Epithelial cell of esophagus (primary cell): ENCODE results near the gene ZNF790.
A peak's percentile ranks its signal among the peaks of the same experiment; 100 is the strongest.

Source experiments
- DNase-seq: peaks from one replicate; pipeline ENCODE4 v3.0.0; 2010; ENCODE audit warnings: low read depth
- H3K4me3 ChIP-seq: 2 replicates; pipeline ENCODE4 v1.5.1; 2011; ENCODE audit warnings: mild to moderate bottlenecking, low read length, control low read depth
- TF ChIP-seq, protein P1 (sequence below): IDR thresholded peaks from 2 replicates; pipeline ENCODE4 v1.5.1; 2011; ENCODE audit warnings: low read depth, mild to moderate bottlenecking, low read length, control low read depth, inconsistent platforms; ENCODE audit not compliant: insufficient read depth; ENCODE audit errors: missing control alignments

Gene ZNF790

DNA sequence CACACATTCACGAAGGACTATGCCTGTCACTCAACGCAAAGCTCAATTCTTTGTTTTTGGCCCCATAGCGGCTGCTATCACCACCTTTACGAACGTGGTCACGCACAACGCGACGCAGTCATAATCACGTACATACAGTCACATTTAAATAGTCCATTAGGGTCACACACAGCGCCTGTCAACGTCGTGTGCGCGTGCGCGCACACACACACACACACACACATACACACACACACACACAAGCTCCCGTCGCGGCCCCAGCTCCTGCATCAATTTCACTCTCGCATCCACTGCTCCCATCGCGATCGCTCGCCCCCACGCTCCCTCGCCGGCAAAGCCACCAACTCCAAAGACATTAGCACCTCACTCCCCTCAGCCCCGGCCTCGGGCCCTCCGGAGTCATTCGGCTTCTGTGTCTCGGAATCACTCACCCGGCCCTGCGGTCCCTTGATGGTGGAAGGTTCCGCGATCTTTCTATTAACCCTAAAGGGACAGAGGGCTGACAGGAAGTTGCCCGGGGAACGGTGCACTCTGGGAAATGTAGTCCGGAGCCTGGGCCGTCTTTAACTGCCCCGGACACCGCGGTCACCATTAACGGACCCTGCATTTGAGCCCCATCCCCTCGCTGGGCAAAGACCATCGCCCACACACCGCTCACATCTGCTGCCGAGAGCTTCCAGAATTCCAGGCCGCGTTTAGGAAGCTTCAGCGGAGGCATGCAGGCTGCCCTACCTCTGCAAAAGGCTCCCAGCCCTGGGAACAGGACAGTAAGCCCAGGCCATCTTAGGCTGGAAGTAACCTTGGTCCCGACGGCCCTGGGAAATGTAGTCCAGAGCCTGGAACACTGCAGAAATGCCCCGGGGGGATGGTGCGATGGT, at the start of gene ZNF790:
ZNF790 (minus strand) TSS at position 482 of the 878 bp plus-strand sequence. CDS start 12,768 bp downstream, outside the sequence.
- peak within 1 kb of the TSS; percentile 79 for H3K4me3 ChIP-seq
- peak; percentile 91 for DNase-seq
- TF ChIP-seq, protein P1, sequence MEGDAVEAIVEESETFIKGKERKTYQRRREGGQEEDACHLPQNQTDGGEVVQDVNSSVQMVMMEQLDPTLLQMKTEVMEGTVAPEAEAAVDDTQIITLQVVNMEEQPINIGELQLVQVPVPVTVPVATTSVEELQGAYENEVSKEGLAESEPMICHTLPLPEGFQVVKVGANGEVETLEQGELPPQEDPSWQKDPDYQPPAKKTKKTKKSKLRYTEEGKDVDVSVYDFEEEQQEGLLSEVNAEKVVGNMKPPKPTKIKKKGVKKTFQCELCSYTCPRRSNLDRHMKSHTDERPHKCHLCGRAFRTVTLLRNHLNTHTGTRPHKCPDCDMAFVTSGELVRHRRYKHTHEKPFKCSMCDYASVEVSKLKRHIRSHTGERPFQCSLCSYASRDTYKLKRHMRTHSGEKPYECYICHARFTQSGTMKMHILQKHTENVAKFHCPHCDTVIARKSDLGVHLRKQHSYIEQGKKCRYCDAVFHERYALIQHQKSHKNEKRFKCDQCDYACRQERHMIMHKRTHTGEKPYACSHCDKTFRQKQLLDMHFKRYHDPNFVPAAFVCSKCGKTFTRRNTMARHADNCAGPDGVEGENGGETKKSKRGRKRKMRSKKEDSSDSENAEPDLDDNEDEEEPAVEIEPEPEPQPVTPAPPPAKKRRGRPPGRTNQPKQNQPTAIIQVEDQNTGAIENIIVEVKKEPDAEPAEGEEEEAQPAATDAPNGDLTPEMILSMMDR: no peak

DNA sequence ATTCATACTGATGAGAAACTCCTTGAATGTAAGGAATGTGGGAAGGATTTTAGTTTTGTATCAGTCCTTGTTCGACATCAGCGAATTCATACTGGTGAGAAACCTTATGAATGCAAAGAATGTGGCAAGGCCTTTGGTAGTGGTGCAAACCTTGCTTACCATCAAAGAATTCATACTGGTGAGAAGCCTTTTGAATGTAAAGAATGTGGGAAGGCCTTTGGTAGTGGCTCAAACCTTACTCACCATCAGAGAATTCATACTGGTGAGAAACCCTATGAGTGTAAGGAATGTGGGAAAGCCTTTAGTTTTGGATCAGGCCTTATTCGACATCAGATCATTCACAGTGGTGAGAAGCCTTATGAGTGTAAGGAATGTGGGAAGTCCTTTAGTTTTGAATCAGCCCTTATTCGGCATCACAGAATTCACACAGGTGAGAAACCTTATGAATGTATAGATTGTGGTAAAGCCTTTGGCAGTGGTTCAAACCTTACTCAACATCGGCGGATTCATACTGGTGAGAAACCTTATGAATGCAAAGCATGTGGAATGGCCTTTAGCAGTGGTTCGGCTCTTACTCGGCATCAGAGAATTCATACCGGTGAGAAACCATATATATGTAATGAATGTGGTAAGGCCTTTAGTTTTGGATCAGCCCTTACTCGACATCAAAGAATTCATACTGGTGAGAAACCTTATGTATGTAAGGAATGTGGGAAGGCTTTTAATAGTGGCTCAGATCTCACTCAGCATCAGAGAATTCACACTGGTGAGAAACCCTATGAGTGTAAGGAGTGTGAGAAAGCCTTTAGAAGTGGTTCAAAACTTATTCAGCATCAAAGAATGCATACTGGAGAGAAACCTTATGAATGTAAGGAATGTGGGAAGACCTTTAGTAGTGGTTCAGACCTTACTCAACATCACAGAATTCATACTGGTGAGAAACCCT, 39.1 kb upstream of the ZNF790 start:
- TF ChIP-seq, protein P1: no peak
- H3K4me3 ChIP-seq: no peak overlapping the region
- DNase-seq: no peak

DNA sequence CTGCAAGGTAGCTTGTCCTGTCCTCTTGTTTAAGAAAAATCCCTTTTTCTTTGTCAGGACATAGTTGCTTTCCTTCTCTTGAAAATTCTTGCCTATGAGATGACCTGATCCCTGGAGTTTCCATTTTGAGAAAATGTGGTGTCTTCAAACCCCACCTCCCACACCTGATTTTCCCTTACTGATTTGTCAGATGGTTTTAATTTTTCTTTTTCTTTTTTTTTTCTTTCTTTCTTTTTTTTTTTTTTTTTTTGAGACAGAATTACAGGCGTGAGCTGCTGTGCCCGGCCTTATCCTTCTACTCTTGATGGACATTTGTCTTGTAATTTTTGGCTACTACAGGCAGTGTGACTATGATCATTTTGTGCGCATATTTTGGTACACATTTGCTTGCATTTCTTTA, 13.7 kb upstream of the ZNF790 start:
- DNase-seq: no peak
- no peak overlapping the region for H3K4me3 ChIP-seq
- TF ChIP-seq, protein P1: no peak

DNA sequence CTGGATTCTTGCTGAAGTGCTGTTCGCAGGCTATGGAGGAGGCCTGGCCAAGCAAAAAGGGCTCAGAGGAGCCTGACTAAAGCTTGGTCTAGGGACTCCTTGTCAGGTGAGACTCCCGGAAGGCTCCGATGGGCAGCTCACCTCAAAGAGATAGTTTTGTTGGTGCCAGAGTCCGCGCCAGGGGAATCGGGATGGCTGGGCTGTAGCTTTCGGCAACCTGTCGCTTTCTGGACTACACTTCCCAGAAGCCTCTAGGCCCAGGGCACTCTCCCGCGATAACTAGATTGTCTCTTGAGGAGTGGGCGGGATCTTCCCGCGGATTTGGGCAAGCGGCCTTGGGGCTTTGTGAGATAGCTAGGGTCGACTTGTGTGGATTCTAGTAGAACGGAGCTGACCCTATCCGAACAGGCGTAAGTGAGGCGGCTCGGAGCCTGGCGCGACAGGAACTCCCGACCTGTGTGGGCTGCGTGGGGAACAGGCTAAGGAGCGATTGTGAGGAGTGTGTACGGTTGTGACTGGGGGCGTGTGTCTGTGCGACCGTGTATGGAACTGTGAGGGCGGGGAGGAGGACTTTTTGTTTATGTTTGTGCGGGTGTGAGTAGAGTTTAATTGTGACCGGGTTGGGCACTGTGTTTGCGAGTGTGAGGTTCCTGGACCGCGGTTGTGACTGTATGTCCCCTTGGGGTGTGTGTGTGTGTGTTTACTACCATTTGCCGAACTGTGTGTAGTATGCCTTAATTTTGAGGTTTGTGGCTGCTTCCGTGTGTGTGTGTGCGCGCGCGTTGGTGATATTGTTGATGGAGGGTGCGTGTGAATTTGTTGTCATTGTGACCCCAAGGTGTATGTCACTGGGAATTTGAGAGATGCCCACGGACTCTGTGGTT, 12.6 kb upstream of the ZNF790 start, which contains the start of gene ZNF345:
ZNF345 (plus strand) TSS at position 318 of the 884 bp plus-strand sequence. CDS start 25,955 bp downstream, outside the sequence.
- peak within 1 kb of the TSS; percentile 98 for H3K4me3 ChIP-seq
- TF ChIP-seq, protein P1: no peak

DNA sequence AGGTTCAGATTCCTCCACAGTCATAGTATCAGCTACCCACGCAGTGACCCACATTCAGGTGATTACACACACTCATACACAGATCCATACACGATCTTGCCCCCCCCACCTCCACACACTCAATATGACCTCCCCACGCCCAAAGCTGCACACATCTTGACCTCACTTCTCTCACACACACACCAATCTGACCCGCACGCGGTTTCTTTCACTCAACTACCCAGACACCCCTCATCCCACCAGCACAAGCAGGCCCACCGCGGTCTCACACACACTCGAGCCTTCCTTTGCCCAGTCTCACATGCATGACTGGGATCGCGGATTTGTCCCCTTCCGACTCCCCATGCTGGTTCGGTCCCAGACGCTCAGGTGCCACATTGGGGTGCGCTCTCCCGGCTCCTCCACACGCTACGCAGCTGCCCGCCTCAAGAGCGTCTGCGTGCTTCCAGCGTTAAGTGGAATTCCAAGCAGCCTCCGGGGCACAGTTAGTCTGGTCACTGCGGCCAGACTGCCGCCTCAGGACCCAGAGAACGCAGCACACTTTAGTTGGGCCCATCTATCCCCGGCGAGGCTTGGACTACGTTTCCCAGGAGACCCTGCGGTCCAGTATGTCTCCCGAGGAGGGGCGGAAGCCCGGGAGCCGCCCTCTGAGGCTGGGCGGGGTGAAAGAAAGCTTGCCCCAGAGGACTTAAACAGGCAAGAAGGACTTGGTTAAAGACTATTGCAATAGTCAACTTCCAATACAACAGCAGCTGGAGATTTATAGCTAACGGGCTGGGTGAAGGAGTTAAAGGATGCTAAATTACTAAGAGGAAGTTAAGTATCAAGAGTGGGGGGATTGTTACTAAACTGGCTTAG, 11.7 kb upstream of the ZNF790 start:
- DNase-seq: peak; percentile 95
- TF ChIP-seq, protein P1: no peak
- H3K4me3 ChIP-seq: peak overlapping the region; percentile 98

More for the DNA sequence above, 12.6 kb upstream of the ZNF790 start, which contains the start of gene ZNF345:
- DNase-seq: peak; percentile 95
